ENCODE measurements around the gene PKNOX2. TPM values are rescaled to one million over a fixed set of nuclear protein-coding genes. Genes with fewer than 3 reads are reported as not detected.

Gene PKNOX2
- total and polyA plus RNA-seq, 9 donors = 10.6 to 42.3 (median 30.0) TPM

GRCh38 chr11:125147280-125147679 is 17.3 kb upstream of the PKNOX2 start:
- TF ChIP-seq EP300 (IDR thresholded peaks at IDR 0.05) = no peak
- TF ChIP-seq CTCF (IDR thresholded peaks at IDR 0.05) = no peak
- H3K4me3 ChIP-seq = no peak overlapping the region
- no peaks in the 10 kb centered on the region for H3K27me3 ChIP-seq
- H3K9me3 ChIP-seq = no peaks in the 10 kb centered on the region
- no peaks in the 10 kb centered on the region for H3K4me1 ChIP-seq (ENCODE audit: insufficient read depth)
- no peak for DNase-seq
- H3K36me3 ChIP-seq = no peaks in the 10 kb centered on the region
- 78 to 86% (median 85%) methylated on average over 6 of the region's 6 CpGs for WGBS, 3 donors
- intact Hi-C loops (cut with DNase I) = loop anchor here in 1 of 4 donors (10.0 kb wide), 1 partner anchor 52 kb away; no protein-coding TSS in a partner anchor
- H3K27ac ChIP-seq = no peak overlapping the region

GRCh38 chr11:125148011-125148410 is 16.5 kb upstream of the PKNOX2 start:
- Histone ChIP-seq H3K27ac (no peak overlapping the region), H3K4me3 (no peak overlapping the region), H3K27me3 (no peaks in the 10 kb centered on the region), H3K36me3 (no peaks in the 10 kb centered on the region), H3K9me3 (no peaks in the 10 kb centered on the region), H3K4me1 (ENCODE audit: insufficient read depth) (no peaks in the 10 kb centered on the region)
- DNase-seq = no peak
- TF ChIP-seq EP300 (IDR thresholded peaks at IDR 0.05) (no peak), CTCF (IDR thresholded peaks at IDR 0.05) (no peak), POLR2A (IDR thresholded peaks at IDR 0.05) (no peak)
- intact Hi-C loops (cut with DNase I) = loop anchor here in 1 of 4 donors (10.0 kb wide), 1 partner anchor 53 kb away; no protein-coding TSS in a partner anchor

- Histone ChIP-seq H3K4me3 (no peak overlapping the region), H3K27me3 (no peaks in the 10 kb centered on the region), H3K9me3 (no peaks in the 10 kb centered on the region), H3K36me3 (no peaks in the 10 kb centered on the region), H3K27ac (no peak overlapping the region), H3K4me1 (ENCODE audit: insufficient read depth) (no peaks in the 10 kb centered on the region)
- intact Hi-C loops (cut with DNase I) = loop anchor here in 1 of 4 donors (10.0 kb wide), 1 partner anchor 54 kb away; no protein-coding TSS in a partner anchor
- DNase-seq = no peak
- WGBS, 3 donors = 73 to 91% (median 80%) methylated on average over 5 of the region's 5 CpGs
- no peak for TF ChIP-seq POLR2A (IDR thresholded peaks at IDR 0.05)
- no peak for TF ChIP-seq CTCF (IDR thresholded peaks at IDR 0.05)
- TF ChIP-seq EP300 (IDR thresholded peaks at IDR 0.05) = no peak
These were observed 15.8 kb upstream of the PKNOX2 start for GRCh38 chr11:125148743-125149142.

GRCh38 chr11:125153837-125154236 is 10.7 kb upstream of the PKNOX2 start:
- H3K36me3 ChIP-seq = no peaks in the 10 kb centered on the region
- H3K27ac ChIP-seq = no peak overlapping the region
- DNase-seq = no peak
- 76 to 91% (median 88%) methylated on average over 2 of the region's 2 CpGs for WGBS, 3 donors
- intact Hi-C loops (cut with DNase I) = loop anchor here in 1 of 4 donors (10.0 kb wide), 1 partner anchor 189 kb away; no protein-coding TSS in a partner anchor
- H3K4me1 ChIP-seq (ENCODE audit: insufficient read depth) = no peaks in the 10 kb centered on the region
- TF ChIP-seq POLR2A (IDR thresholded peaks at IDR 0.05) (no peak), CTCF (IDR thresholded peaks at IDR 0.05) (no peak), EP300 (IDR thresholded peaks at IDR 0.05) (no peak)
- no peaks in the 10 kb centered on the region for H3K27me3 ChIP-seq
- no peaks in the 10 kb centered on the region for H3K9me3 ChIP-seq
- H3K4me3 ChIP-seq = no peak overlapping the region

Data from ovary (tissue), 9 donors.